H1 (cell line): ENCODE measurements around the gene FIGNL1. TPM values are rescaled to one million over a fixed set of nuclear protein-coding genes. Genes with fewer than 3 reads are reported as not detected.

Experiments
- BACH1 ChIP-seq: IDR thresholded peaks from 2 replicates; pipeline ENCODE4 v1.6.1; 2012; ENCODE audit warnings: low read length, improper control_type of control experiment
- EP300 ChIP-seq, 2 experiments: IDR thresholded peaks; 1 replicate in 1 of 2; 2 replicates in 1 of 2; pipeline ENCODE4 v1.6.1; 2011 to 2012; ENCODE audit warnings: low read depth in 2 of 2, low read length in 2 of 2, mild to moderate bottlenecking in 2 of 2, borderline replicate concordance in 1 of 2, inconsistent platforms in 1 of 2, moderate library complexity in 1 of 2
- FOSL1 ChIP-seq: IDR thresholded peaks from 2 replicates; pipeline ENCODE4 v1.6.1; 2011; ENCODE audit warnings: mild to moderate bottlenecking, low read depth, low read length, moderate library complexity; ENCODE audit not compliant: insufficient read depth
- JUN ChIP-seq: IDR thresholded peaks from 2 replicates; pipeline ENCODE4 v1.6.1; 2011; ENCODE audit warnings: low read depth, mild to moderate bottlenecking, improper control_type of control experiment, low read length
- NANOG ChIP-seq: IDR thresholded peaks from 2 replicates; pipeline ENCODE4 v1.6.1; 2011; ENCODE audit warnings: low read length, low read depth, mild to moderate bottlenecking, inconsistent platforms; ENCODE audit not compliant: insufficient read depth, poor library complexity, severe bottlenecking
- polyA plus RNA-seq, 7 experiments: library from polyadenylated mRNA; depleted of rRNA in 3 of 7; stranded (reverse) in 5 of 7; unstranded in 2 of 7; fragments of >200 nt in 5 of 7; fragments of 200-250 nt in 2 of 7; gene quantifications; 1 replicate in 5 of 7; 2 replicates in 1 of 7; 4 replicates in 1 of 7; pipeline versions ENCODE4 v1.2.1 to v1.2.3, GENCODE V29; 2011 to 2013; ENCODE audit warnings: missing spikeins in 2 of 7, mixed read lengths in 2 of 7
- total RNA-seq: library from RNA; stranded (reverse); fragmentation: NEBNext Ultra II Directional; extraction: Animal tissue kit (Norgen Biotek cat#: 25700); gene quantifications from 2 replicates; pipeline ENCODE4 v1.2.1, GENCODE V29; 2021

The FIGNL1 gene
- total and polyA plus RNA-seq, 2 of the 8 experiments (the other 6 are each of a cell fraction or from before 2014, with no cell fraction given) = 6.5 to 9.9 TPM

- TF ChIP-seq NANOG = no peak
- no peak for TF ChIP-seq FOSL1
- TF ChIP-seq EP300 (IDR thresholded peaks at IDR 0.05; ENCODE audit: borderline replicate concordance in 1 of 2, low read depth in 2 of 2, low read length in 2 of 2) = no peak
- TF ChIP-seq BACH1 = no peak
- no peak for TF ChIP-seq JUN
These were observed 6.4 kb upstream of the FIGNL1 start (continued) for GRCh38 chr7:50456371-50457123.
